Measurements from ENCODE around the gene UMAD1.

DNA sequence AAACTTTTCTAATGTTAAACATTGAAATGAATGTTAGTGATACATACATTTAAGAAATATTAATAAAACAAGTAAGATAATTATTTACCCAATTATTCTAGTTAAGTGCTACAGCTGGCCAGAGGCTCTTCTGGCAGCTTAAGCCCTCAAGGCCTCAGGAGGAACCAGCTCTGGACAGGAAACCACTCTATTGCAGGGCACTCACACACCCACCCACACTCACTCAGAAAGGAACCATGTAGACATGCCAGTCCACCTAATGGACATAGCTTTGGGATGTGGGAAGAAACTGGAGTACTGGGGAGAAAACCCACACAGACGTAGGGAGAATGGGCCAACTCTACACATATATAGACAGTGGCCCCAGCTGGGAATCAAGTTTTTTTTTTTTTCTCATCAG lies 28.2 kb downstream of the UMAD1 start:
- no peak for TF ChIP-seq GATA3 (IDR thresholded peaks at IDR 0.05; ENCODE audit: low read depth, low read length)
- TF ChIP-seq GATA2 (IDR thresholded peaks at IDR 0.05; ENCODE audit: low read depth, low read length): no peak

All from SH-SY5Y (cell line).